GM12872 (cell line): ENCODE data around the gene ARID2.

ENCODE experiments used
- TF ChIP-seq, protein P1 (sequence below): IDR thresholded peaks from 3 replicates; pipeline ENCODE4 v1.5.1; 2011; ENCODE audit warnings: low read depth, mild to moderate bottlenecking, low read length, moderate library complexity; ENCODE audit not compliant: insufficient read depth

The ARID2 gene, protein sequence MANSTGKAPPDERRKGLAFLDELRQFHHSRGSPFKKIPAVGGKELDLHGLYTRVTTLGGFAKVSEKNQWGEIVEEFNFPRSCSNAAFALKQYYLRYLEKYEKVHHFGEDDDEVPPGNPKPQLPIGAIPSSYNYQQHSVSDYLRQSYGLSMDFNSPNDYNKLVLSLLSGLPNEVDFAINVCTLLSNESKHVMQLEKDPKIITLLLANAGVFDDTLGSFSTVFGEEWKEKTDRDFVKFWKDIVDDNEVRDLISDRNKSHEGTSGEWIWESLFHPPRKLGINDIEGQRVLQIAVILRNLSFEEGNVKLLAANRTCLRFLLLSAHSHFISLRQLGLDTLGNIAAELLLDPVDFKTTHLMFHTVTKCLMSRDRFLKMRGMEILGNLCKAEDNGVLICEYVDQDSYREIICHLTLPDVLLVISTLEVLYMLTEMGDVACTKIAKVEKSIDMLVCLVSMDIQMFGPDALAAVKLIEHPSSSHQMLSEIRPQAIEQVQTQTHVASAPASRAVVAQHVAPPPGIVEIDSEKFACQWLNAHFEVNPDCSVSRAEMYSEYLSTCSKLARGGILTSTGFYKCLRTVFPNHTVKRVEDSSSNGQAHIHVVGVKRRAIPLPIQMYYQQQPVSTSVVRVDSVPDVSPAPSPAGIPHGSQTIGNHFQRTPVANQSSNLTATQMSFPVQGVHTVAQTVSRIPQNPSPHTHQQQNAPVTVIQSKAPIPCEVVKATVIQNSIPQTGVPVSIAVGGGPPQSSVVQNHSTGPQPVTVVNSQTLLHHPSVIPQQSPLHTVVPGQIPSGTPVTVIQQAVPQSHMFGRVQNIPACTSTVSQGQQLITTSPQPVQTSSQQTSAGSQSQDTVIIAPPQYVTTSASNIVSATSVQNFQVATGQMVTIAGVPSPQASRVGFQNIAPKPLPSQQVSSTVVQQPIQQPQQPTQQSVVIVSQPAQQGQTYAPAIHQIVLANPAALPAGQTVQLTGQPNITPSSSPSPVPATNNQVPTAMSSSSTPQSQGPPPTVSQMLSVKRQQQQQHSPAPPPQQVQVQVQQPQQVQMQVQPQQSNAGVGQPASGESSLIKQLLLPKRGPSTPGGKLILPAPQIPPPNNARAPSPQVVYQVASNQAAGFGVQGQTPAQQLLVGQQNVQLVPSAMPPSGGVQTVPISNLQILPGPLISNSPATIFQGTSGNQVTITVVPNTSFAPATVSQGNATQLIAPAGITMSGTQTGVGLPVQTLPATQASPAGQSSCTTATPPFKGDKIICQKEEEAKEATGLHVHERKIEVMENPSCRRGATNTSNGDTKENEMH (N-terminal part only)

DNA sequence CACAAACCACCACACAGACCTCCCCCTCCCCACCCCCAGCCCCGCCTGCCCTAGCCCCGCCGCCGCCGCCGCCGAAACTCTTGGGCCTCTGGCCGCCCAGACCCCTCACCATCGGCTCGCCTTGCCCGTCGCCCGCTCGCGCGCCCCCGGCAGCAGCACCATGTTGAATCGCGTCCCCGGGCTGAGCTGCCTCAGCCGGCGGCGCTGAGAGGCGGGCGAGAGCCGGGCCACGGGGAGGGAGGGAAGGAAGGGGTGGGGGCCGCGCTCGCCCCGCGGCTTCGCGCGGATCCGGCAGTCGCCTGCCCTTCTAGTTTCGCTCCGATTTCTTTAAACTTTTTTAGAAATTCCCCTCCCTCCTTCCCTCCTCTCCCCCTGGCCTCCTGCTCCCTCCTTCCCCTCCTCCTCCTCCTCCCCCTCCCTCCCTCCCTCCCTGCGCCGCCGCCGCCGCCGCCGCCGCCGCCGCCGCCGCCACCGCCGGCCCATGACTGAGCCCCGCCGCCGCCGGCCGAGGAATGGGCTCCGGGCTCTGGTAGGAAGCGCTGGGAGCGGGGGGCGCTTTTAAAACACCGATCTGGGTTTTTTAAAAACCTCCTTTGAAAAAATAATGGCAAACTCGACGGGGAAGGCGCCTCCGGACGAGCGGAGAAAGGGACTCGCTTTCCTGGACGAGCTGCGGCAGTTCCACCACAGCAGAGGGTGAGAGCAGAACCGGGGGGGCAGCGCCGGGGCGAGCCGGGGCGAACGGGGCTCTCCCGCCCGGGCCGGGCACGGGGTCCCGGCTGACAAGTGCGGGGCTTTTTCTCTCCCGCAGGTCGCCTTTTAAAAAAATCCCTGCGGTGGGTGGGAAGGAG lies at the start of gene ARID2:
Gene ARID2 (plus strand): TSS at position 474 of the 851 bp plus-strand sequence. CDS start 131 bp downstream, at position 605.
- TF ChIP-seq, protein P1, sequence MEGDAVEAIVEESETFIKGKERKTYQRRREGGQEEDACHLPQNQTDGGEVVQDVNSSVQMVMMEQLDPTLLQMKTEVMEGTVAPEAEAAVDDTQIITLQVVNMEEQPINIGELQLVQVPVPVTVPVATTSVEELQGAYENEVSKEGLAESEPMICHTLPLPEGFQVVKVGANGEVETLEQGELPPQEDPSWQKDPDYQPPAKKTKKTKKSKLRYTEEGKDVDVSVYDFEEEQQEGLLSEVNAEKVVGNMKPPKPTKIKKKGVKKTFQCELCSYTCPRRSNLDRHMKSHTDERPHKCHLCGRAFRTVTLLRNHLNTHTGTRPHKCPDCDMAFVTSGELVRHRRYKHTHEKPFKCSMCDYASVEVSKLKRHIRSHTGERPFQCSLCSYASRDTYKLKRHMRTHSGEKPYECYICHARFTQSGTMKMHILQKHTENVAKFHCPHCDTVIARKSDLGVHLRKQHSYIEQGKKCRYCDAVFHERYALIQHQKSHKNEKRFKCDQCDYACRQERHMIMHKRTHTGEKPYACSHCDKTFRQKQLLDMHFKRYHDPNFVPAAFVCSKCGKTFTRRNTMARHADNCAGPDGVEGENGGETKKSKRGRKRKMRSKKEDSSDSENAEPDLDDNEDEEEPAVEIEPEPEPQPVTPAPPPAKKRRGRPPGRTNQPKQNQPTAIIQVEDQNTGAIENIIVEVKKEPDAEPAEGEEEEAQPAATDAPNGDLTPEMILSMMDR: no peak

DNA sequence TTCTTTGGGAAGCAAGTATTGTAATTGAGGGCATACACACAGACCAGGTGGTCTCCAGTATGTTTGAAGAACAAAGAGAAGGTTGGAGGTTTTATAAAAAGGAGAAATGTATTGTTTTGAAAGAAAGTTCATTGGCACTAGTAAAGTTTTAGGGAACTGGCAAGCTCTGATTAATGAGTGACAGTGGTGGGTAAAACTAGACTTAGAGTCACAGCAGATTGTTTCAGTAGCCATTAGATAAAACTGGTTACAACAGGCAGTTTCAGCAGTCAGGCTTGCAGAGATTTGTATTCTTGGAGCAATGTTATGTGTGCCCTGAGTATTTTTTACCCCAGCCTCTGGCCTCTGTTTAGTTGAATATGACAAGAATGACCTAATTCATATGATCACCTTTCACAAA lies 49.1 kb upstream of the ARID2 start:
- TF ChIP-seq, protein P1: no peak

DNA sequence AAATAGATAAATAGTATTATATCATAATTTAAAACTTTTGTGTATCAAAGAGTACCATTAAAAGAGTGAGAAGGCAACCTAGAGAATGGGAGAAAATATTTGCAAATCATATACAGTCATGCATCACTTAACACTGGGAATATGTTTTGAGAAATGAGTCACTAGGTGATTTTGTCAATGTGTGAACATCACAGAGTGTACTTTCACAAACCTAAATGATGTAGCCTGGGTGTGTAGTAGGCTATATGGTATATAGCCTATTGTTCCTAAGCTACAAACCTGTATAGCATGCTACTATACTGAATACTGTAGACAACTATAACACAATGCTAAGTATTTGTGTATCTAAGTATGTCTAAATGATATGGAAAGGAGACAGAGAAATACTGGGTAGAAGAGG lies 48.0 kb upstream of the ARID2 start:
- TF ChIP-seq, protein P1: no peak

DNA sequence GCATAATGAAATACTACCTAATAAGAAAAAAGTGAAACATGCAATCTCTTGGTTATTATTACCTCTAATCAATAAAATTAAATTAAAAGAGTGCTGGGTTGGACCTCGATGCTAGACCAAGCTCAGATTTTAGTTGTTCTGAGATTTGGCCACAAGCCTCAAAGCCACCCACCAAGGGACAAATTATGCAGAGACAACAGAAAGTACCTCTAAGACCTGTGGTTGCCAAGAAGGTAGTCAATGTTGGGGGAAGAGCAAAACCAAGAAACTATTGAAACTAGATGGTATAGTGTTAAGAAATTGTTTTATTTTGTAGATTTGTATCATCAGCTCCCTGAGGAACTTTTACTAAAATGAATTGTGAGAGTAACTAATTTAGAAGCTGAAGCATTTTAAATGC lies 43.8 kb upstream of the ARID2 start:
- TF ChIP-seq, protein P1: no peak

DNA sequence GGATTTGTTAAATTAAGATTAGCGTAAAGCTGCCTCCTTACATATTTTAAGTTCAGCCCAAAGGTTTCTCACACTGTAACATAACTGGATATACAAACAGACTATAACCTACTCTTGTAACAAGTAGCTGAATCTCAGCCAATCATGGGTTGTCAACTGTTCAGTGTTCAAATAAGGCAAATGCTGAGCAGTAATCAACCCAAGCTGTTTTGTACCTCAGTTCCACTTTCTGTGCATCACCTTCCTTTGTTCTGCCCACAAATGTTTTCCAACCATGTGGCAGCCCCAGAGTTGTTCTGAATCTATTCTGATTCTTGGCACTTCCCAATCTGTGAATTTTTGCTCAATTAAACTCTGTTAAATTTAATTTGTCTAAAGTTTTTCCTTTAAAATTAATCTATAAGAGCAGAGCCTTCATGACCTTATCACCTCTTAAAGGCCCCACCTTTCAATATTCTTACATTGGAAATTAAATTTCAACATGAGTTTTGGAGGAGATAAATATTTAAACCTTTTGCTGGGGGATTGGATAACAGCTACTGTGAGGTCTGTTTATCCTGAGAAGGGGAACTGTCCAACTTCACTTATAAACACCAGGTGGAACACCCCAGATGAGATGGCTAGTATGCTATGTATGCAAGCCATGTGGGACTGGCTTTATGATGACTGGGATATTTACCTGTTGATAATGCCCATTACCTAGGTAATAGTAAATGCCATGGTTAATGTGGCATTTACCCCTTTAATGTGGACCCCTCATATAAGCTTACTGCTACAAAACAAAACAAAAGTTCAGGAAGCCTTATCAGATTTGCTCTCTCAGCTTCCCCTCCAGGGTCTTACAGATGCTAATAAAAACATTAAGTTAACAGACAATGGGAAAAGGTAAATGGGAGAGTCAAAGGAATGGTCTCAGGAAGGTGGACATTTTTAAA lies 42.2 kb upstream of the ARID2 start:
- TF ChIP-seq, protein P1: no peak

DNA sequence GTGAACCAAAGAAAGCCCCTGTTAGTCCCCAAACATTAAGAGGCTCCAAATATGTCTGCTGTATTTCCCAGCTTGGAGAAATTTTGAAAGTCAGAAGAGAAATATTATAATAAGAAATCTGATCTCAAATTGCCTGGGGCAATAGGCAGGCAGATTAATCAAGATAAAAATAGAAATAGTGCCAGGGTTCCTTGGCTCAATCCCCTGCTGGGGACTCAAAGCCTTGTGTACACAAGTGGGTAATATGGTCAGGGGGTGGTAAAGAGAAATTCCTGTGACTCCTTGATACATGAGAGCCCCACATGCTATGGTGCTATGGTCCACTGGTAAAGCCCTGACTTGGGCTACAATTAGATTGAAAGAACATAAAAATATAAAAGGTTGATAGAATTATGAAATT lies 41.3 kb upstream of the ARID2 start:
- TF ChIP-seq, protein P1: no peak
